ENCODE results near the gene MIPOL1.

MIPOL1 gene

GRCh38 chr14:37318938-37319337, 121.2 kb downstream of the MIPOL1 start:
- no peak overlapping the region for H3K27ac ChIP-seq
- no peak for TF ChIP-seq CTCF (conservative IDR thresholded peaks at IDR 0.05)

GRCh38 chr14:37320106-37320505, 122.4 kb downstream of the MIPOL1 start:
- no peak overlapping the region for H3K27ac ChIP-seq
- no peak for TF ChIP-seq CTCF (conservative IDR thresholded peaks at IDR 0.05)

GRCh38 chr14:37325332-37325731, 127.6 kb downstream of the MIPOL1 start:
- no peak for TF ChIP-seq CTCF (conservative IDR thresholded peaks at IDR 0.05)
- H3K27ac ChIP-seq: no peak overlapping the region

GRCh38 chr14:37326434-37326833, 128.7 kb downstream of the MIPOL1 start:
- no peak overlapping the region; the same call in 1 of the 2 replicates for H3K27ac ChIP-seq
- TF ChIP-seq CTCF (conservative IDR thresholded peaks at IDR 0.05): no peak

GRCh38 chr14:37327933-37328332, 130.2 kb downstream of the MIPOL1 start:
- peak overlapping the region; percentile 75 for H3K27ac ChIP-seq

- H3K27ac ChIP-seq: peak overlapping the region; percentile 75
- TF ChIP-seq CTCF (conservative IDR thresholded peaks at IDR 0.05): no peak
These were observed 130.9 kb downstream of the MIPOL1 start for GRCh38 chr14:37328673-37329072.

GRCh38 chr14:37329189-37330001, 131.7 kb downstream of the MIPOL1 start:
- no peak for TF ChIP-seq CTCF (conservative IDR thresholded peaks at IDR 0.05)
- H3K27ac ChIP-seq: peak overlapping the region; percentile 75

- no peak for TF ChIP-seq CTCF (conservative IDR thresholded peaks at IDR 0.05)
These were observed 133.2 kb downstream of the MIPOL1 start for GRCh38 chr14:37330910-37331309.

More at GRCh38 chr14:37330910-37331309, 133.2 kb downstream of the MIPOL1 start:
- H3K27ac ChIP-seq: peak overlapping the region; percentile 75

Measured in VCaP (cell line).